Adipose tissue (tissue), 3 donors: ENCODE results near the gene SNAI3. TPM values are rescaled to one million over a fixed set of nuclear protein-coding genes. Genes with fewer than 3 reads are reported as not detected.

Source experiments
- H3K27ac ChIP-seq: one replicate; pipeline ENCODE4 v1.5.1; 2013; ENCODE audit warnings: low read depth, low read length
- WGBS, 3 donors: extraction: QIAGEN DNeasy Blood & Tissue Kit; methylation state at CpG; one replicate each; pipeline ENCODE4 v1.1.7; 2013; 5-methylcytosine and 5-hydroxymethylcytosine counted together
- polyA plus RNA-seq, 3 donors: library from polyadenylated mRNA; stranded (reverse); fragments of 200-250 nt; gene quantifications; one replicate each; pipeline ENCODE4 v1.2.3, GENCODE V29; 2013
- donor health status: healthy with polysubstance abuse.
- donor health status: Bipolar disorder and iron deficiency.
- donor health status: healthy.

The SNAI3 gene
- polyA plus RNA-seq, 3 donors, result 0.22 to 0.71 (median 0.45) TPM

DNA sequence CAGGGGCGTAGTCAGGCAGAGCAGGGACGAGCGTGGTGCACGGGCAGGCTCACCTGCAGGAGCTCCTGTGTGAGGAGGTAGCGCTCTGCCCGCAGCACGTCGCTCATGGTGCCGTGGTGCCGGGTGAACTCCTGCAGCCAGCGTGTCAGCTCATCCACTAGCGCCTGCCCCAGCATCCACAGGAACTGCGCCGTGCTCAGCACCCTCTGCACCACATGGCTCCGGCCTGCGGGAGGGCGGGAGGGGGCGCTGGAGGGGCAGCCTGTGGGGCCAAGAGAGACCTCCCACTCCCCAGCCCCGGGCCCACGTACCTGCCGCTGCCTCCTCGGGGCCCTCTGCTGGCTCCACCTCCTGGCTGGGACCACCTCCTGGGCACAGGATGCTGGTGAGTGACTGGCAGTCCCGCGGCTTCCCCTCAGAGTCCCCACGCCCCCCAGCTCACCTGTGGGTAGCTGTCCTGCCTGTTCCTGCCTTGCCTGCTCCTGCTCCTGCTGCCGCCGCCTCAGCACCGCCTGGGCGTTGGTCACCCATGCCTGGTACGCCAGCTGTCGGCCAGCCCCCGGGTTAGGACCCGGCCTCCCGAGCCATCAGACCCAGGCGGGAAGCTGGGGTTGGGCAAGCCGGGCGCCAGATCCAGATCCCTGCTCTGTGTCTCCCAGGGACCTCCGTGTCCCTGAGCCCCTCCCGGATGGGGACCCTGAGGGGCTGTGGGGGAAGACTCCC, 36.6 kb upstream of the SNAI3 start:
- H3K27ac ChIP-seq, result no peak overlapping the region
- 90 to 96% (median 95%) methylated on average over 36 to 39 of the region's 39 CpGs for WGBS, 3 donors

DNA sequence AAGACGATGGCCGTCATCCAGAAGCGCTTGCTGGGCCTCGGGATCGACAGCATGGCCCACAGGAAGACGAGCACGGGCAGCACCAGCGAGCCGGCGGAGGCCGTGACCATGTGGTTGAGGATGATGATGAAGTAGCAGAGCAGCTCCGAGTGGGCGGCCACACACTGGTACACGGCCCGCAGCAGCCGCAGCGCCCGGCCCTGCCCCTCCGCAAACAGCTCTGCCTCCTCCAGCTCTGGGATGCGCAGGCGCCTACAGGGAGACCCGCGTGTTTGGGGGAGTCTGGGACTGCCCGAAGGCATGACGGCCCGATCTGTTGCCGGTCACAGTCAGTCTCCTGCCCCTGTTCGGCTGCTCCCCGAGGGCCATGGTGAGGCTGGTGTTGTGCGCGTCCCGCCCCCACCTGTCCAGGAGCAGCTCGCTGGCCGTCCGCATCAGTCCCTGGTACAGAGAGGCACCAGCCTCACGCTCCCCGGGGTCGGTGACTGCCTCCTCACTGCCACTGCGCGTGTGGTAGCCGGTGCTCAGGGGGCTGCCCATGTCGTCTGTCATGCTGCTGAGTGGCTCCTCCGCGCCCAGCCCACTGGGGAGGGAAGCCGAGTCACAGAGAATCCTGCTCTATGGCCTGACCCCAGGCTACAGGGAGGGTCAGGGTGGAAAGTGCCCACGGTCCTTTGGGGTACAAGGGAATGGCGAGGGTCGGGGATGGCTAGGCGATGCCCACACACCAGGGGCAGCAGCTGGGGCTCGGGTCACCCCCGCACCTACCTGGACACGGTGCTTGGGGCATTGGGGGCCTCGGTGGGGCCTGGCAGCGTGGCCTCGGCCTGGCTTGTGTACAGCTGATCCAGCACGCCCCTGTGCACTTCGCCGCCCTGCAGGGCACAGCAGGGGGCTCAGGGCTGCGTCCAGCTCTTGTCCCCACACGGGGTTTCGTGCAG, 35.8 kb upstream of the SNAI3 start:
- H3K27ac ChIP-seq, result no peak overlapping the region

GRCh38 chr16:88721236-88721635, 34.9 kb upstream of the SNAI3 start:
- 93 to 95% (median 94%) methylated on average over 17 of the region's 17 CpGs for WGBS, 3 donors
- H3K27ac ChIP-seq, result no peak overlapping the region

More for the DNA sequence above, 35.8 kb upstream of the SNAI3 start:
- 95 to 98% (median 97%) methylated on average over 49 to 61 of the region's 61 CpGs for WGBS, 3 donors

DNA sequence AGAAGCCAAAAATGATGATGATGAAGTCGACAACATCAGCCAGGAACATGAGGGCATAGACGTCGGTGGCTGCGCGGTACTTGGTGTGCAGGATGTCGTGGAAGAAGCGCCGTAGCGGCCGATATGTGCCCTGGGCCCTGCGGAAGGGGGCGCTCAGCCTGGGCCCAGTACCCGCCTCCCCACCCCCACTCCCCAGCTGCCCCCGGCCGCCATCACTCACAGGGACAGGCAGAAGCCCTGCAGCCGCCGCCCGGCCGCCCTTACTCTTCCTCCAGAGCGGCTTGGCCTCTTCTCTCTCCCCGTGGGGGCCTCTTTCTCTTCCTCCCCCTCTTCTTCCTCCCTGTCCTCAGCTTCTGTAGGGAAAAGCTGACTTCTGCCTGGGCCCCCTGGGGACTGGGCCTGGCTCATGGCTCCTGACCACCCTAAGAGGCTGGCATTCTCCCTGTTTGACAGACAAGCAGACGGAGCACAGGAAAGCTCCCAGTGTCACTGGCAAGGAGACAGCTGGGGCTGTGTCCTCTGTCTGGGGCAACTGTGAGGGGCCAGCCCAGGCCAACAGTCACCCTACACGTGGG, 34.2 kb upstream of the SNAI3 start:
- H3K27ac ChIP-seq, result no peak overlapping the region
- 90 to 93% (median 90%) methylated on average over 9 to 23 of the region's 23 CpGs for WGBS, 3 donors

DNA sequence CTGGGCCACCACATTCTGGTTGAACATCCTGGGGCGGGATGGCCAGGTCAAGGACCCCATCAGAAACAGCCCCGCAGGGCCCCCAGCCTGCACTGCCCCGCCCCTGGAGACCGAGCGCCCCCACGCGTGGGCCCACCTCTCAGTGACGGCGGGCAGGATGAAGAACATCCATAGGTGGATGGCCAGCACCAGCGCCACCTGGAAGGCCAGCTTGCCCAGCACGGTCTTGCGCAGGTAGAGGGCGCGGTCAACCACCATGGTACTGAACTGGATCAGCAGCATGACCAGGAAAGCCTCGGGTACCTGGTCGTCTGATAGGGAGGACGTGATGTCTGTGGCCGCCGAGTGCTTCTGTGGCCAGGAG, 33.6 kb upstream of the SNAI3 start:
- no peak overlapping the region for H3K27ac ChIP-seq
- 96 to 97% (median 97%) methylated on average over 18 to 19 of the region's 19 CpGs for WGBS, 3 donors

- H3K27ac ChIP-seq, result no peak overlapping the region
- 87 to 92% (median 87%) methylated on average over 28 to 29 of the region's 29 CpGs for WGBS, 3 donors
Measured at GRCh38 chr16:88719267-88719932, 33.1 kb upstream of the SNAI3 start.

GRCh38 chr16:88718178-88718577, 31.9 kb upstream of the SNAI3 start:
- no peak overlapping the region for H3K27ac ChIP-seq

DNA sequence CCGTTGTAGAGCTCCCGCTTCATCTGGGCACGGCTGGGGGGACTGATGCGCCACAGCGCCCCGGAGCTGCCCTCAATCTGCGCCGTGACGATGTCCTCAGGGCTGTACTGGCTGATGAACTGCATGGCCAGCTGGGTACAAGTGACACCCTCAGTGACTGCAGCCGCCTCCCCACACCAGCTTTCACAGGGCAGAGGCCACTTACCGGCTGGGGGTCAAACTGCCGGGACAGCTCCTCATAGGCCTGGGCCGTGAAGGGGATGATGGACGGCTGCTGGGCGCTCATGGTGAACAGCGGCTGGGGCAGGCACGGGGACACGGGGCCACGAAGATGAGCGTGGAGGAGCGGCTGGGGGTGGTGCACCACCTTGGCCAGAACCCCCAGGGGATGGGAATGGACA, 30.3 kb upstream of the SNAI3 start:
- 97% methylated on average over 21 of the region's 21 CpGs for WGBS, 3 donors
- H3K27ac ChIP-seq, result no peak overlapping the region

More at GRCh38 chr16:88718178-88718577, 31.9 kb upstream of the SNAI3 start:
- WGBS, 3 donors, result 84 to 92% (median 91%) methylated on average over 11 of the region's 11 CpGs

- WGBS, 3 donors, result 92 to 95% (median 94%) methylated on average over 15 of the region's 15 CpGs
- H3K27ac ChIP-seq, result no peak overlapping the region
Measured at GRCh38 chr16:88716201-88716600, 29.9 kb upstream of the SNAI3 start.

GRCh38 chr16:88715312-88716190, 29.2 kb upstream of the SNAI3 start:
- H3K27ac ChIP-seq, result no peak overlapping the region
- WGBS, 3 donors, result 91 to 93% (median 93%) methylated on average over 57 of the region's 57 CpGs

GRCh38 chr16:88714420-88715302, 28.4 kb upstream of the SNAI3 start:
- no peak overlapping the region for H3K27ac ChIP-seq
- WGBS, 3 donors, result 86 to 91% (median 89%) methylated on average over 41 to 42 of the region's 42 CpGs

DNA sequence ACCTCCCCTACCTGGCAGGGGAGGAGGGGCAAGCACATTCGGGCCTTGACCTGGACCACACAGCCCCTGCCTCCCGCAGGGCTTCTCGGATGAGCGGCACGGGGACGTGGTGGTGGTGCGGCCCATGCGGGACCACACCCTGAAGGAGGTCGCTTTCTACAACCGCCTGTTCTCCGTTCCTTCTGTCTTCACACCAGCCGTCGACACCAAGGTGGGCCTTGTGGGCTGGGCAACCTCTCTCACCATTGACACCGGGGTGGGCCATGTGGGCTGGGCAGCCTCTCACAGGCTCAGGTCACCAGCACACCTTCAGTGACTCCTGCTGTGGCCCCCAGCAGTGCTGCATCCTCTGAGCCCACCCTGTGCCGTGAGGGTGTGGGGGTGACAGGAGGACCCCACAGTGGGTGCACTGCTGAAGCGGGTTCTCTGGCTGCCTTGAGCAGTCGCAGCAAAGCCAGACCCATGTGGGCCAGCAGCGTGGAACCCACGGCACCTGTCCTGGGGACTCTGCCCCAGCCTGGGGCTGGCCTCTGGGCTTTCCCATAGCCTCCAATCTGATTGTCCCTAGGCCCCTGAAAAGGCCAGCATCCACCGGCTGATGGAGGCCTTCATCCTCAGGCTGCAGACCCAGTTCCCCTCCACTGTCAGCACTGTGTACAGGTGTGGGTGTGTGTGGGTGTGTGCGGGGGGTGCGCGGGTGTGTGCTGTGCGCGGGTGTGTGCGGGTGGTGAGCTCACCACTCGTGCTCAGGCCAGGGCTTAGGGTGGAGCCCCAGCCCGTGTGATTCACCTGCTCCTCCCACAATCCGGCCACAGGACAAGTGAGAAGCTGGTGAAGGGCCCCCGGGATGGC, 27.5 kb upstream of the SNAI3 start:
- H3K27ac ChIP-seq, result no peak overlapping the region
- 89 to 92% (median 90%) methylated on average over 24 to 30 of the region's 30 CpGs for WGBS, 3 donors

DNA sequence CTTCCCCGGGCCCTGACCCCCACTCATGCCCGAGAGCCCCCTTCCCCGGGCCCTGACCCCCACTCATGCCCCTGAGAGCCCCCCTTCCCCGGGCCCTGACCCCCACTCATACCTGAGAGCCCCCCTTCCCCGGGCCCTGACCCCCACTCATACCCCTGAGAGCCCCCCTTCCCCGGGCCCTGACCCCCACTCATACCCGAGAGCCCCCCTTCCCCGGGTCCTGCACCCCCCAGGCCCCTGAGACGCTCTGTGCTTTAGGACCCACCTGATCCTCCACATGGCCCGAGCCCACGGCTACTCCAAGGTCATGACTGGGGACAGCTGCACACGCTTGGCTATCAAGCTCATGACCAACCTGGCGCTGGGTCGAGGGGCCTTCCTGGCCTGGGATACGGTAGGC, 26.7 kb upstream of the SNAI3 start:
- WGBS, 3 donors, result 74 to 91% (median 86%) methylated on average over 12 to 14 of the region's 15 CpGs
- no peak overlapping the region for H3K27ac ChIP-seq

- 72 to 86% (median 78%) methylated on average over 23 to 25 of the region's 25 CpGs for WGBS, 3 donors
- no peak overlapping the region for H3K27ac ChIP-seq
Measured at GRCh38 chr16:88712362-88712979, 26.2 kb upstream of the SNAI3 start.

GRCh38 chr16:88711750-88712340, 25.5 kb upstream of the SNAI3 start:
- 72 to 87% (median 79%) methylated on average over 17 to 18 of the region's 18 CpGs for WGBS, 3 donors
- no peak overlapping the region for H3K27ac ChIP-seq
